ENCODE data around the gene ZFYVE21. TPM values are rescaled to one million over a fixed set of nuclear protein-coding genes. Genes with fewer than 3 reads are reported as not detected.

The ZFYVE21 gene
- total RNA-seq, 4 donors from 2014 or later: 128 to 268 (median 205) TPM

DNA sequence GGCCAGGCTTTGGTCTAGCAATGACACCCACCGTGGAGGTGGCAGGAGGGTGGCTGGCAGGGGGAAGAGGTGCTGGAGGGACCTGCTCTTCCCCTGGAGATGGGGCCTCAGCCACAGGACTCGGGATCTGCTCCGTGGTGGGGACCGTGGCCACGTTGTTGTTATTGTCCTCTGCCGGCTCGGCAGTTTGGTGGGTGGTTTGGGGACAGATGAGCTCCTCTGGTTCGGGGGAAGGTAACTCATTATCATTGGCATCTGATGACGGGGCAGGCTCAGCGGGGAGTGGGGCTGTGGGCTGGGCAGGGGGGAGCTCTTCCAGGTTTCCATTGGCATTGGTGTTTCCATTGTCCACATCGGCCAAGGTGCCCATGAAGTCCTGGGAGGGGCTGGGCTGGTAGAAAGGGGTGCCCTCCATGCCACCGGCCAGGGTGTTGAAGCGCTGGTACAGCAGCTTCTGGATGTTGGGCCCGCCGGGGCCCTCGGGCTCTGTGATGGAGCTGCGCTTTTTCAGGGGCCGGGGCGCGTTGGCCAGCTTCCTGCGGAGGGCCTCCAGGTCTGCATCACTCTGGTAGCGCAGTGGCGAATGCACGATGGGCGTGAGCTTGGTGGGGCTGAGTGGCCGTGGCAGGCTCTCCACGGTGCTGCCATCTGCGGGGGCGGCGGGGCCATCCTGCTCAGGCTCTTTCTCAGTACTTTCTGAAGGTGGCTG is 24.3 kb downstream of the ZFYVE21 start:
- Histone ChIP-seq H3K9me3 (no peaks in the 10 kb centered on the region), H3K4me1 (peaks cover 8 to 52% (median 24%) of the 10 kb centered on the region in 3 donors), H3K4me3 (no peak overlapping the region), H3K36me3 (peaks cover 0 to 59% of the 10 kb centered on the region in 2 donors), H3K27ac (peak overlapping the region in 3 of 4 donors; percentile 91 to 96 (median 93)), H3K27me3 (no peaks in the 10 kb centered on the region)
- TF ChIP-seq EP300 (IDR thresholded peaks at IDR 0.05) (no peak), POLR2AphosphoS5 (IDR thresholded peaks at IDR 0.05) (no peak), POLR2A (IDR thresholded peaks at IDR 0.05) (no peak)
- TF ChIP-seq, protein P1, sequence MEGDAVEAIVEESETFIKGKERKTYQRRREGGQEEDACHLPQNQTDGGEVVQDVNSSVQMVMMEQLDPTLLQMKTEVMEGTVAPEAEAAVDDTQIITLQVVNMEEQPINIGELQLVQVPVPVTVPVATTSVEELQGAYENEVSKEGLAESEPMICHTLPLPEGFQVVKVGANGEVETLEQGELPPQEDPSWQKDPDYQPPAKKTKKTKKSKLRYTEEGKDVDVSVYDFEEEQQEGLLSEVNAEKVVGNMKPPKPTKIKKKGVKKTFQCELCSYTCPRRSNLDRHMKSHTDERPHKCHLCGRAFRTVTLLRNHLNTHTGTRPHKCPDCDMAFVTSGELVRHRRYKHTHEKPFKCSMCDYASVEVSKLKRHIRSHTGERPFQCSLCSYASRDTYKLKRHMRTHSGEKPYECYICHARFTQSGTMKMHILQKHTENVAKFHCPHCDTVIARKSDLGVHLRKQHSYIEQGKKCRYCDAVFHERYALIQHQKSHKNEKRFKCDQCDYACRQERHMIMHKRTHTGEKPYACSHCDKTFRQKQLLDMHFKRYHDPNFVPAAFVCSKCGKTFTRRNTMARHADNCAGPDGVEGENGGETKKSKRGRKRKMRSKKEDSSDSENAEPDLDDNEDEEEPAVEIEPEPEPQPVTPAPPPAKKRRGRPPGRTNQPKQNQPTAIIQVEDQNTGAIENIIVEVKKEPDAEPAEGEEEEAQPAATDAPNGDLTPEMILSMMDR (IDR thresholded peaks at IDR 0.05): no peak
- WGBS, 2 donors (ENCODE audit: low coverage in 1 of 2): 92 to 100% methylated on average over 1 to 5 of the region's 30 CpGs
- ATAC-seq: no peak

DNA sequence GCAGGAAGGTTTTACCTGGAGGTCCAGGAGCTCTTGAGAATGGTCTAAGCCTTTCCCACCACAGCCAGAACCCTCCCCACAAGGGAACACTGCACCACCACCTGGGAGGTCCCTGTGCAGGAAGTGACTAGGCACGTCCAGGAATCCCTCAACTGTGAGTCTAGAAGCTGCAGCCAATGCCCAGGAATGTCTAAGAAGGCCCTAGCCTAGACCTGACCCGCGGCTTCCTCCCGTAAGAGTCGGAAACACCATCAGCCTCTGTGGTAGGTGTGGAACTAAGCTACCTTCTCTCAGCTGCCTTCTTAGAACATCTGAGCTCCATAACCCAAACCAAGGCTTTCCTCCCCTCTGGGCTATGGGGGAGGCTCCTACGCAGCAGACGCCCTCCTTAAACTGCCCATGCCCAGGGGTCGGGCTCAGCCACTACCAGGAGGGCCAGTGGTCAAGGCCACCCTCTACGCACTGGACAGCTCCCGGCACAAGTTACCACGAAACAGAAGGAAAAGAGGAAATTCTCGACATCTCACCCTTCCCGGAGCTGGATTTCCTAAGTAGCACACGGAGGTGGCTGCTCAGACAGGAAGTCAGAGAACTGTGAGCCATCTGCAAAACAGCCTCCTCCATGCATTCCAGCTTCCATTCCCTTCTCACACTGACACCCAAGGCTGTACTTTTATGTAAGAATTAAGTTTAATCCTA is 25.5 kb downstream of the ZFYVE21 start:
- peak overlapping the region in 3 of 4 donors; percentile 24 to 46 (median 43) for H3K27ac ChIP-seq
- ATAC-seq: no peak
- H3K27me3 ChIP-seq: no peaks in the 10 kb centered on the region
- no peak overlapping the region for H3K4me3 ChIP-seq
- peaks cover 0 to 64% of the 10 kb centered on the region in 2 donors for H3K36me3 ChIP-seq
- H3K9me3 ChIP-seq: no peaks in the 10 kb centered on the region
- peaks cover 2 to 40% (median 12%) of the 10 kb centered on the region in 3 donors for H3K4me1 ChIP-seq
- TF ChIP-seq POLR2AphosphoS5 (IDR thresholded peaks at IDR 0.05): no peak
- no peak for TF ChIP-seq POLR2A (IDR thresholded peaks at IDR 0.05)
- TF ChIP-seq, protein P1 (IDR thresholded peaks at IDR 0.05): no peak
- TF ChIP-seq EP300 (IDR thresholded peaks at IDR 0.05): no peak
- WGBS, 2 donors (ENCODE audit: low coverage in 1 of 2): 49 to 78% methylated on average over 3 to 5 of the region's 14 CpGs

DNA sequence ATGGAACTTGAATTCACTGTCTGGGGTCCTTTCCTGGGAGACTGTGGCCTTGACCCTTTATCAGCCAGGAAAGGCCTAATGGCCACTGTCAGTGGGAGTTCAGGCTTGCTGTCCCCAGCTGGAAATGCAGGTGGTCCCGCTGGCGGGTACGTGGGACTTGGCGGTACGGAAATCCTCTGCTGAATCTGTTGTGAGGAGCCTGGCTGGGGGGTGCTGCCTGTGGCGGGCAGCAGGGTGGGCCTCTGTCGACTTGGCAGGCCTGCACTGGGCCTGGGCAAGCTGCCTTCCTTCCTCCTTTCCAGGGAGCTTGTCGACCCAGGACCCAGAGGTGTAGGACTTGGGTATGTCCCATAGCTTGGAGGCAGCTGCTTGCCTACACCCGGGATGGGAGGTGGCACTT is 26.3 kb downstream of the ZFYVE21 start:
- H3K9me3 ChIP-seq: no peaks in the 10 kb centered on the region
- TF ChIP-seq EP300 (IDR thresholded peaks at IDR 0.05) (no peak), POLR2A (IDR thresholded peaks at IDR 0.05) (no peak)
- ATAC-seq: no peak
- no peaks in the 10 kb centered on the region for H3K27me3 ChIP-seq
- 71% methylated on average over 1 of the region's 9 CpGs; no CpG with 5 or more reads in 1 of the 2 donors for WGBS, 2 donors (ENCODE audit: low coverage in 1 of 2)
- H3K4me1 ChIP-seq: peaks cover 0 to 33% (median 6%) of the 10 kb centered on the region in 3 donors
- peaks cover 0 to 72% of the 10 kb centered on the region in 2 donors for H3K36me3 ChIP-seq
- peak overlapping the region in 3 of 4 donors; percentile 43 to 67 (median 46) for H3K27ac ChIP-seq
- H3K4me3 ChIP-seq: no peak overlapping the region

DNA sequence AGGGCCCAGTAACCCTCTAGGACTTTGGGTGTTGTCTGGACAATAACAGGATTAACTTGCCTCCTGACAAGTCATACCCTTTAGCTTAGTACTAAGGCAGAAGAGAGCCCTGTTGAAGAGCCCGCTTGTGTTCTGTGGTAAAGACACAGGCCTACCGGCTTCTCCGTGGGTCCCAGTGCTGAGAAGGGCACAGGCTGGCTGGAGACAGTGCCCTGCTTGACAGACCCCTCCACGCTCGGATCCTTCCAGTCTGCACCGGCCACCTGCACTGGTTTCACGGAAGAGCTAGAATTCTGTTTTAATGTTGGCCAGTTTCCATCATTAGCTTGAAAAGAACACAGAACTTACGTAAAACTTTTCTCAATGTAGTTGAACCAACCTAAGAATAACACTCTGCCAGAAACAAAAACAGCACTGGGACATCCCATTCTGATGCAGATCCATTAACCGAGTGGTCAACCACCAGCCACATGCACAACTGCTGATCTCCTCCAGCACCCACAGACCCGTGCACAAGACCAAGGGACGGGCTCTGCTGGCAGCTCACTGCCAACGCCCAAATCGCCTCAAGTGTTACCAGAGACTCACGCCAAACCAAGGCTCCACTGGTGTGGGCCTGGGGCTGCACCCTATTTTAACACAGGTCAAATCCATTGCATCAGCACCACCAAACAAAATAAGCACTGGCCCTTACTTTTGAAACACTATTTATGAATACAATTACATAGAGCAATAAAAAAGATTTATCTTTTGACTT is 27.1 kb downstream of the ZFYVE21 start:
- no peaks in the 10 kb centered on the region for H3K27me3 ChIP-seq
- peaks cover 0 to 25% (median 0%) of the 10 kb centered on the region in 3 donors for H3K4me1 ChIP-seq
- WGBS, 2 donors (ENCODE audit: low coverage in 1 of 2): 73% methylated on average over 9 of the region's 14 CpGs; no CpG with 5 or more reads in 1 of the 2 donors
- ATAC-seq: no peak
- peak overlapping the region in 3 of 4 donors; percentile 43 to 67 (median 46) for H3K27ac ChIP-seq
- H3K4me3 ChIP-seq: no peak overlapping the region
- H3K36me3 ChIP-seq: peaks cover 0 to 80% of the 10 kb centered on the region in 2 donors
- H3K9me3 ChIP-seq: no peaks in the 10 kb centered on the region
- TF ChIP-seq POLR2A (IDR thresholded peaks at IDR 0.05) (no peak), POLR2AphosphoS5 (IDR thresholded peaks at IDR 0.05) (no peak), EP300 (IDR thresholded peaks at IDR 0.05) (no peak)
- TF ChIP-seq, protein P1 (IDR thresholded peaks at IDR 0.05): no peak

DNA sequence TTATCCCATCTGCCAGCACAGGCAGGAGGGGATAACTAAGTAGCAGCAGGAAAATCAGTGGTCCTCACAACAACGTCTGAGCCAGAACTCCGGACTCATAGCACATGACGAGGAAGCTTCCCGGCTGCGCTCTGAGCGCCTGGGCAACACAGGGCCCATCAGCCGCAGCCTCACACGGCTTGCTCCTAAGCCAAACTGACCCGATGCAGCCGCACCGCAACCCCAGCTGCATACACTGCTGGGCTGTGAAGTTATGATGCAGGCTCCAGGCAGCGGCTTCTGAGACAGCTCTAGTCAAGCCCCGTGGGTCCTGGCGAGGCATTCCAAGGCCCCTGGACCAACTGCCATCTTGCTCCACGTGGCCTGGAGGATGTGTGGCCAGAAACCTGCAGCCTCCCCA is 28.1 kb downstream of the ZFYVE21 start:
- ATAC-seq: no peak
- 60% methylated on average over 1 of the region's 15 CpGs; no CpG with 5 or more reads in 1 of the 2 donors for WGBS, 2 donors (ENCODE audit: low coverage in 1 of 2)
- H3K4me1 ChIP-seq: peaks cover 0 to 15% (median 0%) of the 10 kb centered on the region in 3 donors
- H3K27me3 ChIP-seq: no peaks in the 10 kb centered on the region
- no peak for TF ChIP-seq EP300 (IDR thresholded peaks at IDR 0.05)
- H3K27ac ChIP-seq: peak overlapping the region in 1 of 4 donors; percentile 43
- peaks cover 0 to 80% of the 10 kb centered on the region in 2 donors for H3K36me3 ChIP-seq
- no peak overlapping the region for H3K4me3 ChIP-seq
- no peaks in the 10 kb centered on the region for H3K9me3 ChIP-seq

Measured in gastroesophageal sphincter (tissue), 4 donors.